ENCODE data around the gene PRG3. TPM values are rescaled to one million over a fixed set of nuclear protein-coding genes. Genes with fewer than 3 reads are reported as not detected.

Gene PRG3
- total RNA-seq, 1 experiment from 2014 or later: not detected

DNA sequence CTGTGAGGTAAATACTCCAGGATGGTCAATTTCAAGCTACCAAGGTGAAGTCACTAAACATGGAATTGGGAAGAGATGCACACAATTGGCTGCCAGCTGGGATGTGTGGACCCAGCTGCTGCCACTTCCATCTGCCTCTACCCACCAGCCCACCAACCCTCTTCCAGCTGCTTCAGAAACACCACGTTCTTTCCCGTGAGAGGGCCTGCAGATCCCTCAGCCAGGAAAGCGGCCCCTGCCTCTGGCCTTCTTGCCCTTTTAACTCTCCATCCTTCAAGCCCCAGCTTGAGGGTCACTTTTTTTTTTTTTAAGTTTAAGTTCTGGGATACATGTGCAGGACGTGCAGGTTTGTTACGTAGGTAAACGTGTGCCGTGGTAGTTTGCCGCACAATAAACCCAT is 20.0 kb downstream of the PRG3 start:
- peaks cover 31 to 32% of the 10 kb centered on the region in 2 experiments for H3K4me1 Mint-ChIP-seq
- no peak overlapping the region for H3K27ac Mint-ChIP-seq
- Histone ChIP-seq H3K79me2 (ENCODE audit: insufficient read depth, low read length) (no peaks in the 10 kb centered on the region), H3K4ac (ENCODE audit: low read depth, low read length) (no peak overlapping the region), H2BK5ac (ENCODE audit: insufficient read length, low read length) (no peak overlapping the region), H4K20me1 (ENCODE audit: control insufficient read depth, insufficient read depth, insufficient read length) (no peaks in the 10 kb centered on the region), H3K9me3 (ENCODE audit: control insufficient read depth, low read depth, low read length) (no peaks in the 10 kb centered on the region), H3K4me1 (ENCODE audit: insufficient read depth, low read length) (peaks cover 6% of the 10 kb centered on the region), H2BK12ac (ENCODE audit: insufficient read length, low read depth, low read length) (no peak overlapping the region), H4K5ac (ENCODE audit: insufficient read length, low read depth, low read length) (no peak overlapping the region), H3K27me3 (ENCODE audit: insufficient read depth, low read length) (no peaks in the 10 kb centered on the region), H3K56ac (ENCODE audit: insufficient read length, low read depth, low read length) (no peak overlapping the region), H2AFZ (ENCODE audit: low read length) (no peak overlapping the region), H4K8ac (replicated peaks; ENCODE audit: insufficient read length, low read depth, low read length) (no peak overlapping the region), H3K79me1 (ENCODE audit: insufficient read depth, low read depth, low read length, poor library complexity, severe bottlenecking) (no peaks in the 10 kb centered on the region), H2BK15ac (ENCODE audit: low read depth, low read length) (no peak overlapping the region), H3K9ac (ENCODE audit: extremely low read depth, insufficient read length, low read length) (no peak overlapping the region), H3T11ph (ENCODE audit: low read length) (no peak overlapping the region), H4K91ac (ENCODE audit: insufficient read length, low read depth, low read length) (no peak overlapping the region), H3K27ac (ENCODE audit: insufficient read length, low read depth, low read length) (no peak overlapping the region), H2BK120ac (ENCODE audit: low read depth, low read length, poor library complexity, severe bottlenecking) (no peak overlapping the region), H3K4me2 (ENCODE audit: insufficient read depth, insufficient read length, low read length) (no peak overlapping the region), H2BK20ac (ENCODE audit: low read depth, low read length, poor library complexity, severe bottlenecking) (no peak overlapping the region), H3K23me2 (ENCODE audit: insufficient read length, low read depth, low read length, poor library complexity, severe bottlenecking) (no peaks in the 10 kb centered on the region), H3K14ac (ENCODE audit: insufficient read depth, low read length) (no peak overlapping the region; the same call in 1 of the 2 replicates), H2AK5ac (ENCODE audit: insufficient read length, low read length) (no peak overlapping the region), H3K18ac (ENCODE audit: insufficient read length, low read depth, low read length) (no peak overlapping the region), H3K23ac (ENCODE audit: insufficient read length, low read depth, low read length) (no peak overlapping the region)
- no peaks in the 10 kb centered on the region for H3K36me3 Mint-ChIP-seq (ENCODE audit: insufficient read depth in 1 of 3, low read depth in 3 of 3)
- 0 out of 5 replicates have a peak, but pooled peaks cover 0 to 2% of the 10 kb centered on the region in 2 experiments for H3K9me3 Mint-ChIP-seq
- TF ChIP-seq, protein P1, sequence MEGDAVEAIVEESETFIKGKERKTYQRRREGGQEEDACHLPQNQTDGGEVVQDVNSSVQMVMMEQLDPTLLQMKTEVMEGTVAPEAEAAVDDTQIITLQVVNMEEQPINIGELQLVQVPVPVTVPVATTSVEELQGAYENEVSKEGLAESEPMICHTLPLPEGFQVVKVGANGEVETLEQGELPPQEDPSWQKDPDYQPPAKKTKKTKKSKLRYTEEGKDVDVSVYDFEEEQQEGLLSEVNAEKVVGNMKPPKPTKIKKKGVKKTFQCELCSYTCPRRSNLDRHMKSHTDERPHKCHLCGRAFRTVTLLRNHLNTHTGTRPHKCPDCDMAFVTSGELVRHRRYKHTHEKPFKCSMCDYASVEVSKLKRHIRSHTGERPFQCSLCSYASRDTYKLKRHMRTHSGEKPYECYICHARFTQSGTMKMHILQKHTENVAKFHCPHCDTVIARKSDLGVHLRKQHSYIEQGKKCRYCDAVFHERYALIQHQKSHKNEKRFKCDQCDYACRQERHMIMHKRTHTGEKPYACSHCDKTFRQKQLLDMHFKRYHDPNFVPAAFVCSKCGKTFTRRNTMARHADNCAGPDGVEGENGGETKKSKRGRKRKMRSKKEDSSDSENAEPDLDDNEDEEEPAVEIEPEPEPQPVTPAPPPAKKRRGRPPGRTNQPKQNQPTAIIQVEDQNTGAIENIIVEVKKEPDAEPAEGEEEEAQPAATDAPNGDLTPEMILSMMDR (conservative IDR thresholded peaks at IDR 0.05): no peak
- no CpG with 5 or more reads among the region's 8 CpGs for WGBS (ENCODE audit: extremely low coverage, insufficient read length, low lambda C conversion rate)
- peaks cover 36% of the 10 kb centered on the region for H3K27me3 Mint-ChIP-seq (ENCODE audit: low read depth)
- no peak overlapping the region for H3K4me3 Mint-ChIP-seq
- no peak for DNase-seq

Data from H9 (cell line).